Measurements from ENCODE around the gene OR51S1.
"Not testable (repeated sequence)": the region's sequence is repeated elsewhere in the genome, so short reads cannot be mapped to it uniquely, and the experiment has no call there.

Gene OR51S1

GRCh38 chr11:4848908-4849532, at the start of gene OR51S1:
Gene OR51S1 (minus strand): TSS chr11:4849208. CDS start chr11:4849208, 0 bp downstream.
- no peak for DNase-seq

GRCh38 chr11:4891996-4892640, 43.1 kb upstream of the OR51S1 start:
- DNase-seq, result no peak

- no peak for DNase-seq
These were observed 41.3 kb upstream of the OR51S1 start for GRCh38 chr11:4890279-4890678.

- DNase-seq, result no peak
These were observed 38.6 kb upstream of the OR51S1 start for GRCh38 chr11:4887591-4887990.

GRCh38 chr11:4886186-4886585, 37.2 kb upstream of the OR51S1 start:
- no peak for DNase-seq

- DNase-seq, result no peak
These were observed 35.4 kb upstream of the OR51S1 start for GRCh38 chr11:4884361-4884760.

- no peak for DNase-seq
These were observed 33.5 kb upstream of the OR51S1 start for GRCh38 chr11:4882543-4882942.

- no peak for DNase-seq
These were observed 33.0 kb upstream of the OR51S1 start, which contains the start of gene OR51T1 for GRCh38 chr11:4881860-4882500. Gene OR51T1 (plus strand): TSS chr11:4881900. CDS start chr11:4881900, 0 bp downstream.

GRCh38 chr11:4881188-4881587, 32.2 kb upstream of the OR51S1 start:
- no peak for DNase-seq

- DNase-seq, result no peak
These were observed 16.8 kb upstream of the OR51S1 start for GRCh38 chr11:4865855-4866254.

- DNase-seq, result no peak
These were observed 14.9 kb upstream of the OR51S1 start for GRCh38 chr11:4863876-4864275.

GRCh38 chr11:4862447-4863236, 13.6 kb upstream of the OR51S1 start:
- no peak for DNase-seq

GRCh38 chr11:4854286-4854685, 5.3 kb upstream of the OR51S1 start:
- not testable (repeated sequence) for DNase-seq

- DNase-seq, result no peak
These were observed 2.0 kb upstream of the OR51S1 start for GRCh38 chr11:4851033-4851432.

- DNase-seq, result no peak
These were observed 9.0 kb downstream of the OR51S1 start for GRCh38 chr11:4839851-4840549.

- DNase-seq, result no peak
These were observed 18.1 kb downstream of the OR51S1 start for GRCh38 chr11:4830909-4831308.

- no peak for DNase-seq
These were observed 18.7 kb downstream of the OR51S1 start for GRCh38 chr11:4830346-4830745.

GRCh38 chr11:4826425-4826824, 22.6 kb downstream of the OR51S1 start:
- DNase-seq, result no peak

GRCh38 chr11:4825132-4825531, 23.9 kb downstream of the OR51S1 start:
- no peak for DNase-seq

GRCh38 chr11:4821021-4821420, 28.0 kb downstream of the OR51S1 start, which contains the start of gene OR51F2:
Gene OR51F2 (plus strand): TSS chr11:4821321. CDS start chr11:4821422, 101 bp downstream.
- DNase-seq, result no peak

- DNase-seq, result no peak
These were observed 39.8 kb downstream of the OR51S1 start for GRCh38 chr11:4809246-4809645.

GRCh38 chr11:4808476-4808875, 40.5 kb downstream of the OR51S1 start:
- no peak for DNase-seq

GRCh38 chr11:4804280-4804679, 44.7 kb downstream of the OR51S1 start, which contains the start of gene OR52R1:
Gene OR52R1 (minus strand): TSS chr11:4804380. CDS start chr11:4804380, 0 bp downstream.
- DNase-seq, result no peak
